Pancreas (tissue), 10 donors: Measurements from ENCODE around the gene ZSCAN9. TPM values are rescaled to one million over a fixed set of nuclear protein-coding genes. Genes with fewer than 3 reads are reported as not detected.

Source experiments
- ATAC-seq, 4 donors: fragments of 200-7000 bp; cut with Tn5 transposase; one replicate each; pipeline versions ENCODE4 v1.8.0 to v1.9.1; 2020; ENCODE audit warnings: mild to moderate bottlenecking in 4 of 4, moderate library complexity in 4 of 4
- DNase-seq, 6 donors: peaks; one replicate each; pipeline ENCODE4 v3.0.0-alpha.2; 2020
- FAIRE-seq: peaks from 2 replicates; lab custom pipeline; 2012; peaks lifted over from hg19 to GRCh38; lab: Jason Lieb, UNC
- H3K27ac ChIP-seq, 4 donors: fragments of 200-600 bp; sonication (generic); 1 replicate in 3 of 4; 2 replicates in 1 of 4; pipeline versions ENCODE4 v1.5.0 to v1.8.0; 2020
- H3K27me3 ChIP-seq, 4 donors: fragments of 200-600 bp; one replicate each; pipeline ENCODE4 v1.8.0; 2021
- H3K36me3 ChIP-seq, 3 donors: fragments of 200-600 bp; sonication (generic) in 1 of 3; one replicate each; pipeline versions ENCODE4 v1.5.0 to v1.8.0; 2020 to 2021
- H3K4me1 ChIP-seq, 3 donors: fragments of 200-600 bp; one replicate each; pipeline ENCODE4 v1.8.0; 2021
- H3K4me3 ChIP-seq, 4 donors: fragments of 200-600 bp; sonication (generic) in 2 of 4; one replicate each; pipeline versions ENCODE4 v1.5.0 to v1.8.0; 2020 to 2021
- H3K9me3 ChIP-seq, 4 donors: fragments of 200-600 bp; one replicate each; pipeline ENCODE4 v1.8.0; 2021
- CTCF ChIP-seq, 4 donors: fragments of 200-600 bp; sonication (generic) in 3 of 4; IDR thresholded peaks; one replicate each; pipeline versions ENCODE4 v1.5.0 to v1.8.0; 2021; ENCODE audit warnings: antibody characterized with exemption in 4 of 4
- WGBS, 2 donors: extraction: QIAGEN DNeasy Blood & Tissue Kit; methylation state at CpG; one replicate each; pipeline ENCODE4 v1.1.7; 2013; 5-methylcytosine and 5-hydroxymethylcytosine counted together
- intact Hi-C, 3 donors: fragments of 100-400 bp; cut with DNase I; formaldehyde crosslinking; loops; one replicate each; pipeline versions ENCODE4 v1.11.1 to v1.14.2; 2022
- polyA plus RNA-seq, 2 donors: library from polyadenylated mRNA; stranded (reverse); fragments of 200-250 nt; gene quantifications; one replicate each; pipeline ENCODE4 v1.2.3, GENCODE V29; 2013
- total RNA-seq, 6 donors: library from RNA; stranded (reverse); fragmentation: NEBNext Ultra II Directional in 4 of 6; extraction: Animal tissue kit (Norgen Biotek cat#: 25700) in 4 of 6; gene quantifications; one replicate each; pipeline versions ENCODE4 v1.2.1 to v1.2.4, GENCODE V29; 2021 to 2023
- donor health status: healthy with polysubstance abuse.
- donor health status: DM: no; HTN: no; CAD: no; lungs with moderate emphysema.
- donor health status: DM: no; HTN: no; CAD: no.
- donor health status: control.
- donor health status: control.
- donor health status: Bipolar disorder and iron deficiency.
- donor health status: DM: yes; HTN: yes; CAD: no.
- donor health status: DM: no; HTN: no; CAD: no.
- donor health status: DM: no; HTN: no; CAD: no.
- donor health status: DM: yes; HTN: yes; CAD: no.

Gene ZSCAN9
- total and polyA plus RNA-seq, 8 donors: 3.5 to 15.0 (median 5.6) TPM

GRCh38 chr6:28200020-28200419, 25.1 kb upstream of the ZSCAN9 start:
- no peaks in the 10 kb centered on the region for H3K4me1 ChIP-seq
- no peak overlapping the region for H3K27ac ChIP-seq
- DNase-seq: no peak
- H3K9me3 ChIP-seq: no peaks in the 10 kb centered on the region
- no peak overlapping the region for H3K4me3 ChIP-seq
- no peak for FAIRE-seq
- ATAC-seq: no peak
- no peaks in the 10 kb centered on the region for H3K36me3 ChIP-seq
- intact Hi-C loops: no loop called here
- no peak for TF ChIP-seq CTCF (IDR thresholded peaks at IDR 0.05)
- 46 to 47% methylated on average over 1 of the region's 1 CpG for WGBS, 2 donors
- H3K27me3 ChIP-seq: peaks cover 0 to 34% (median 4%) of the 10 kb centered on the region in 4 donors

DNA sequence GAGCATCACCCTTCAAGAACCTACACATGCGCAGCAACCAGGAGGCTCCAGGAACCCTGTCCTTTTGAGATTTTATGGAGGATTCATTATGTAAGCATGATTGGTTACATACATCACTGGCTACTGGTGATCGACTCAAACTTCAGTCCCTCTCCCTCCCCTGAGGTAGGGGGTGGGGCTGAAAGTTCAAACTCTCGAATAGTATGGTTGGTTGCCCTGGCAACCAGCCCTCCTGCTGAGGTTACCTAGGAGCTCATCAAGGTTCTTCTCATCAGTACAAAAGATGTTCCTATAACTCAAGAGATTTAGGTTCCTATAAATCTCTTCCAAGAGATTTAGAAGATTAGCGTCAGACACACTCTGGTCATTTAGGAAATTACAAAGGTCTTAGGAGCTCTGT, 21.9 kb upstream of the ZSCAN9 start:
- WGBS, 2 donors: 26 to 29% methylated on average over 4 of the region's 4 CpGs
- peaks cover 0 to 49% (median 10%) of the 10 kb centered on the region in 4 donors for H3K27me3 ChIP-seq

GRCh38 chr6:28205879-28206278, 19.2 kb upstream of the ZSCAN9 start:
- H3K27me3 ChIP-seq: peaks cover 7 to 56% (median 23%) of the 10 kb centered on the region in 4 donors
- no peaks in the 10 kb centered on the region for H3K4me1 ChIP-seq
- WGBS, 2 donors: 34 to 48% methylated on average over 1 of the region's 1 CpG
- intact Hi-C loops: no loop called here
- FAIRE-seq (no peak), DNase-seq (no peak), ATAC-seq (no peak)
- no peaks in the 10 kb centered on the region for H3K9me3 ChIP-seq
- H3K36me3 ChIP-seq: no peaks in the 10 kb centered on the region
- TF ChIP-seq CTCF (IDR thresholded peaks at IDR 0.05): no peak
- no peak overlapping the region for H3K27ac ChIP-seq
- H3K4me3 ChIP-seq: no peak overlapping the region

More for the DNA sequence above, 21.9 kb upstream of the ZSCAN9 start:
- no peak for ATAC-seq
- H3K36me3 ChIP-seq: no peaks in the 10 kb centered on the region
- no peak overlapping the region for H3K4me3 ChIP-seq
- intact Hi-C loops: no loop called here
- H3K4me1 ChIP-seq: no peaks in the 10 kb centered on the region
- H3K9me3 ChIP-seq: no peaks in the 10 kb centered on the region
- H3K27ac ChIP-seq: no peak overlapping the region
- no peak for DNase-seq
- TF ChIP-seq CTCF (IDR thresholded peaks at IDR 0.05): no peak
- FAIRE-seq: no peak

- no peak for FAIRE-seq
- Histone ChIP-seq H3K9me3 (no peaks in the 10 kb centered on the region), H3K27me3 (peaks cover 7 to 62% (median 27%) of the 10 kb centered on the region in 4 donors), H3K27ac (no peak overlapping the region), H3K4me1 (no peaks in the 10 kb centered on the region), H3K4me3 (no peak overlapping the region), H3K36me3 (no peaks in the 10 kb centered on the region)
- no peak for TF ChIP-seq CTCF (IDR thresholded peaks at IDR 0.05)
- no peak for DNase-seq
- 16 to 32% methylated on average over 3 of the region's 3 CpGs for WGBS, 2 donors
- intact Hi-C loops: no loop called here
- no peak for ATAC-seq
Measured at GRCh38 chr6:28206527-28206926, 18.5 kb upstream of the ZSCAN9 start.

DNA sequence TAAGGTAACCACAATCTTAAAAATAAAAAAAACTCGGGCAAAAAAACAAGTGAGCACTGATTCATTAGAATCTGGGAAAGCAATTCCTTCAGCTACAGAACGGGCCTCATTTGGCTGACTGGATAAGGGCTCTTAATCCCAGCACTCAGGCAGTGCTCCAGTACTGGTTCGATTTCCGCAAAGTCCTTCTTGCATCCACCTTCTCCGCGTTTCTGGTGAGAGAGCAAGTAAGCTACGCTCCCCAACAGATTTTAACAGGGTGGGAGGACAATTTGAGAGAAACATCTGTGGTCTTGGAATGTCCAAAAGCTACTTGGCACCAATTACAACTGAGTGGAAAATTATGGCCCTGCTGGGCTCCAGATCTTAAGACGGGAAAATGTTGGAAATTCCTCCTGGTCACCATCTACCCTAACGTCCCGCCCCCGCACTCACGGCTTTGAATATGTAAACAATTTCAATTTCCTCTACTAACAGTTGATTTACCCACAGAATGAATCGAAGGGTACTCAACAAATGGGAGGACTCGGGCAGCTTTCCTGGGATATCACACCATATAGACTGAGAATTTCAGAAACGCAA, 18.1 kb upstream of the ZSCAN9 start:
- intact Hi-C loops: no loop called here
- no peak for TF ChIP-seq CTCF (IDR thresholded peaks at IDR 0.05)
- FAIRE-seq: no peak
- H3K27ac ChIP-seq: no peak overlapping the region
- peak overlapping the region in 1 of 4 donors; percentile 9 for H3K4me3 ChIP-seq
- no peaks in the 10 kb centered on the region for H3K36me3 ChIP-seq
- H3K4me1 ChIP-seq: no peaks in the 10 kb centered on the region
- DNase-seq: no peak
- H3K27me3 ChIP-seq: peaks cover 7 to 64% (median 30%) of the 10 kb centered on the region in 4 donors
- WGBS, 2 donors: 9 to 16% methylated on average over 15 of the region's 15 CpGs
- no peaks in the 10 kb centered on the region for H3K9me3 ChIP-seq
- ATAC-seq: no peak
